Measurements from ENCODE around the gene C2orf78. TPM values are rescaled to one million over a fixed set of nuclear protein-coding genes. Genes with fewer than 3 reads are reported as not detected.

The C2orf78 gene
- total and polyA plus RNA-seq, 2 donors (not counting 3 experiments of a cell fraction or from before 2014, with no cell fraction given) = not detected

- Histone ChIP-seq H3K4me3 (replicated peaks in 1 of 3; ENCODE audit: insufficient read depth in 1 of 3, low read depth in 1 of 3, low read length in 3 of 3) (no peak overlapping the region), H3K36me3 (ENCODE audit: control insufficient read depth in 2 of 2, extremely low read depth in 1 of 2, insufficient read depth in 2 of 2, low read length in 2 of 2) (peaks cover 0 to 6% of the 10 kb centered on the region in 2 experiments), H3K4me2 (ENCODE audit: insufficient read depth, low read length) (no peak overlapping the region), H3K9me3 (replicated peaks; ENCODE audit: control insufficient read depth, insufficient read depth, low read length) (no peaks in the 10 kb centered on the region), H2AFZ (ENCODE audit: low read depth, low read length) (no peak overlapping the region), H4K20me1 (replicated peaks; ENCODE audit: control insufficient read depth, extremely low read depth, insufficient read depth, low read length) (no peaks in the 10 kb centered on the region), H3K9me1 (replicated peaks; ENCODE audit: control insufficient read depth, extremely low read depth, insufficient read depth, low read length) (no peaks in the 10 kb centered on the region), H3K27ac (ENCODE audit: insufficient read depth, low read depth, low read length) (no peak overlapping the region), H3K9ac (replicated peaks; ENCODE audit: extremely low read depth, insufficient read depth, low read length) (no peak overlapping the region), H3K27me3 (ENCODE audit: control insufficient read depth in 2 of 2, insufficient read depth in 2 of 2, low read length in 2 of 2) (no peaks in the 10 kb centered on the region), H3K79me2 (ENCODE audit: control insufficient read depth, insufficient read depth, low read length) (no peaks in the 10 kb centered on the region), H3K4me1 (ENCODE audit: control insufficient read depth, extremely low read depth, insufficient read depth, low read length) (no peaks in the 10 kb centered on the region)
- CTCF ChIA-PET = interaction anchor here (0.6 to 3.0 kb wide), 4 partner anchors 10 to 87 kb away, joined by 3 to 10 read pairs (median 4); partner anchors contain the start of gene STAMBP
- no peak for FAIRE-seq
- dilution Hi-C loops (cut with MboI; ENCODE audit: extremely low pct_ligation_motif_present, low sequenced_read_pairs) = no loop called here
- no peak for TF ChIP-seq MYC (IDR thresholded peaks at IDR 0.05; ENCODE audit: low read depth, low read length)
- TF ChIP-seq MAX (IDR thresholded peaks at IDR 0.05; ENCODE audit: insufficient read depth, insufficient read length) = no peak
- TF ChIP-seq POLR2A (IDR thresholded peaks at IDR 0.05; ENCODE audit: low read depth, low read length) = no peak
- TF ChIP-seq POLR2AphosphoS5 (IDR thresholded peaks at IDR 0.05; ENCODE audit: insufficient read depth, low read depth, low read length) = no peak
- TF ChIP-seq JUN (IDR thresholded peaks at IDR 0.05; ENCODE audit: borderline replicate concordance, insufficient read depth, insufficient read length, low read depth) = no peak
- DNase-seq (ENCODE audit: low read depth, low spot score) = no peak
- POLR2A ChIA-PET = no interaction called here
- BruUV-seq (replicated peaks) = no TSS peak
- intact Hi-C loops (cut with micrococcal nuclease) = no loop called here
Observed at GRCh38 chr2:73837847-73838585, 54.0 kb downstream of the C2orf78 start.

DNA sequence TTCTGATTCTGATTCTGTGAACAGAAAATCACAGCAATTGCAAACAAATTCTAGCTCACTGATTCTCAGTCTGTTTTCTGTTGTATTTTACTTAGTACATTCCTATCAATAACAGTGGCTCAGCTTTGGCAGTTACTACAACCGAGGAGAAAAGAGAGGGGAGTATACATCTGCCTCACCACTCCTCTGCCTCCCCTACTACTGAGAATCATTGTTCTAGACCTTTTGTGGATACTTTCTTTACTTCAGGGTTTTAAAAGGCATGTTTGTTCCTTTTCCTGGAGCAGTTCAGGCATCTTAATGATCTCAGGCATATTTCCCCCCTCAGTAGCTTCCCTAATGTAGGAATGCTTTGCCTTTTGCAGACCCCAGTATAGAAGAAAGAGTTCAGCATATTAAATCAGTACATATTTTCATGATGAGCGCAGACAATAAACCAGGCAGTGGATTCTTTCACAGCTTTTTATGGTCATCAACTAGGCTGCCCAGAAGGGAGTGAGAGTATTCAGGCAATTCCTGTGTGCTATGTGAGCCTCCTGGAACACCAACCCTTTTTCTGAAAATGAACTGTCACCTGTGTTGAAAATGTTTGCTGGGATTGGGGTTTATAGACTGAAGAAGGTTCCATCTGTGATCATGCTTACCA lies 55.0 kb downstream of the C2orf78 start:
- no peak for FAIRE-seq
- Histone ChIP-seq H3K79me2 (ENCODE audit: control insufficient read depth, insufficient read depth, low read length) (no peaks in the 10 kb centered on the region), H3K9me3 (replicated peaks; ENCODE audit: control insufficient read depth, insufficient read depth, low read length) (no peaks in the 10 kb centered on the region), H3K4me3 (replicated peaks in 1 of 3; ENCODE audit: insufficient read depth in 1 of 3, low read depth in 1 of 3, low read length in 3 of 3) (no peak overlapping the region), H3K4me1 (ENCODE audit: control insufficient read depth, extremely low read depth, insufficient read depth, low read length) (no peaks in the 10 kb centered on the region), H3K4me2 (ENCODE audit: insufficient read depth, low read length) (no peak overlapping the region), H3K27me3 (ENCODE audit: control insufficient read depth in 2 of 2, insufficient read depth in 2 of 2, low read length in 2 of 2) (no peaks in the 10 kb centered on the region), H3K9ac (replicated peaks; ENCODE audit: extremely low read depth, insufficient read depth, low read length) (no peak overlapping the region), H3K27ac (ENCODE audit: insufficient read depth, low read depth, low read length) (no peak overlapping the region), H3K36me3 (ENCODE audit: control insufficient read depth in 2 of 2, extremely low read depth in 1 of 2, insufficient read depth in 2 of 2, low read length in 2 of 2) (peaks cover 0 to 6% of the 10 kb centered on the region in 2 experiments), H3K9me1 (replicated peaks; ENCODE audit: control insufficient read depth, extremely low read depth, insufficient read depth, low read length) (no peaks in the 10 kb centered on the region), H2AFZ (ENCODE audit: low read depth, low read length) (no peak overlapping the region), H4K20me1 (replicated peaks; ENCODE audit: control insufficient read depth, extremely low read depth, insufficient read depth, low read length) (no peaks in the 10 kb centered on the region)
- dilution Hi-C loops (cut with MboI; ENCODE audit: extremely low pct_ligation_motif_present, low sequenced_read_pairs) (no loop called here), intact Hi-C loops (cut with micrococcal nuclease) (no loop called here)
- BruUV-seq (replicated peaks) = no TSS peak
- CTCF ChIA-PET = interaction anchor here (0.6 to 3.0 kb wide), 7 partner anchors 9 to 86 kb away, joined by 3 to 10 read pairs (median 4); partner anchors contain the start of gene STAMBP
- TF ChIP-seq MYC (IDR thresholded peaks at IDR 0.05; ENCODE audit: low read depth, low read length) (no peak), GATA2 (IDR thresholded peaks at IDR 0.05; ENCODE audit: insufficient read depth, insufficient read length, low read depth, low read length) (no peak), EZH2 (IDR thresholded peaks at IDR 0.05; ENCODE audit: borderline replicate concordance, low read depth, low read length, severe bottlenecking) (no peak), POLR2AphosphoS5 (IDR thresholded peaks at IDR 0.05; ENCODE audit: insufficient read depth, low read depth, low read length) (no peak), FOS (IDR thresholded peaks at IDR 0.05; ENCODE audit: borderline replicate concordance, insufficient read depth, low read length) (no peak), JUN (IDR thresholded peaks at IDR 0.05; ENCODE audit: borderline replicate concordance, insufficient read depth, insufficient read length, low read depth) (no peak), MAX (IDR thresholded peaks at IDR 0.05; ENCODE audit: insufficient read depth, insufficient read length) (no peak), POLR2A (IDR thresholded peaks at IDR 0.05; ENCODE audit: low read depth, low read length) (no peak)
- TF ChIP-seq, protein P1, sequence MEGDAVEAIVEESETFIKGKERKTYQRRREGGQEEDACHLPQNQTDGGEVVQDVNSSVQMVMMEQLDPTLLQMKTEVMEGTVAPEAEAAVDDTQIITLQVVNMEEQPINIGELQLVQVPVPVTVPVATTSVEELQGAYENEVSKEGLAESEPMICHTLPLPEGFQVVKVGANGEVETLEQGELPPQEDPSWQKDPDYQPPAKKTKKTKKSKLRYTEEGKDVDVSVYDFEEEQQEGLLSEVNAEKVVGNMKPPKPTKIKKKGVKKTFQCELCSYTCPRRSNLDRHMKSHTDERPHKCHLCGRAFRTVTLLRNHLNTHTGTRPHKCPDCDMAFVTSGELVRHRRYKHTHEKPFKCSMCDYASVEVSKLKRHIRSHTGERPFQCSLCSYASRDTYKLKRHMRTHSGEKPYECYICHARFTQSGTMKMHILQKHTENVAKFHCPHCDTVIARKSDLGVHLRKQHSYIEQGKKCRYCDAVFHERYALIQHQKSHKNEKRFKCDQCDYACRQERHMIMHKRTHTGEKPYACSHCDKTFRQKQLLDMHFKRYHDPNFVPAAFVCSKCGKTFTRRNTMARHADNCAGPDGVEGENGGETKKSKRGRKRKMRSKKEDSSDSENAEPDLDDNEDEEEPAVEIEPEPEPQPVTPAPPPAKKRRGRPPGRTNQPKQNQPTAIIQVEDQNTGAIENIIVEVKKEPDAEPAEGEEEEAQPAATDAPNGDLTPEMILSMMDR (IDR thresholded peaks at IDR 0.05; ENCODE audit: extremely low read depth in 1 of 2, insufficient read depth in 1 of 2, low read depth in 1 of 2, low read length in 2 of 2) = no peak
- POLR2A ChIA-PET = no interaction called here
- no peak for DNase-seq (ENCODE audit: low read depth, low spot score)
